Dermis microvascular lymphatic vessel endothelial cell (primary cell): ENCODE results near the gene MAVS. TPM values are rescaled to one million over a fixed set of nuclear protein-coding genes. Genes with fewer than 3 reads are reported as not detected.
A peak's percentile ranks its signal among the peaks of the same experiment; 100 is the strongest.
"Not testable (repeated sequence)": the region's sequence is repeated elsewhere in the genome, so short reads cannot be mapped to it uniquely, and the experiment has no call there.

Source experiments
- DNase-seq, 2 donors: peaks; one replicate each; pipeline versions ENCODE4 v3.0.0 to v3.0.0-alpha.2; 2010; ENCODE audit warnings: low read depth in 2 of 2
- total RNA-seq: library from RNA; depleted of rRNA; stranded (reverse); fragments of >200 nt; gene quantifications from 2 replicates; pipeline ENCODE4 v1.2.1, GENCODE V29; 2014

MAVS gene
- total RNA-seq, 1 donor from 2014 or later: 14.5 TPM

DNA sequence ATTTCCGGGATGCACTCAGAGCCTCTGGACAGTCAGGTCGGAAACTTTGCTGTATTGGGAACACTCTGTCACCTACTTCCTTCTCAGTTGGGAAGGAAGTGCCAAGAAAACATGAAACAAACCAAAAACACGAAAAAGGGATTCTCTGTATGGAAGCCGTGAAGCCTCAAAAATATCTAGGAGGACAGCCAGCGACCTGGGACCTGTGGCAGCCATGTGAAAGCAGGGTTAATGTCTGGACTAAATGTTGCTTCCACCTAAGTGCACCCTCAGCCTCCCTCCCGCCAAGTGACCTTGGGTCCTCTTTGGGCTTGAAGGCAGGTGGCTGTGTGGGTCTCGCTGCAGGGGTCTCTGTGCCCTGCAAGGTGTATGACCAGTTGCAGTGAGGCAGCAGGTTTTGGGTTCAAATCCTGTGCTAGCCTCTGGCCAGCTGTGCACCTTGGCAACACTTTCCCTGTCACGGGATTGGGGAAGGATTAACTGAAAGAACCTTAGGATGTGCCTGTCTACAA is 851 bp downstream of the MAVS start:
- DNase-seq: peak in 1 of 2 donors; percentile 10

DNA sequence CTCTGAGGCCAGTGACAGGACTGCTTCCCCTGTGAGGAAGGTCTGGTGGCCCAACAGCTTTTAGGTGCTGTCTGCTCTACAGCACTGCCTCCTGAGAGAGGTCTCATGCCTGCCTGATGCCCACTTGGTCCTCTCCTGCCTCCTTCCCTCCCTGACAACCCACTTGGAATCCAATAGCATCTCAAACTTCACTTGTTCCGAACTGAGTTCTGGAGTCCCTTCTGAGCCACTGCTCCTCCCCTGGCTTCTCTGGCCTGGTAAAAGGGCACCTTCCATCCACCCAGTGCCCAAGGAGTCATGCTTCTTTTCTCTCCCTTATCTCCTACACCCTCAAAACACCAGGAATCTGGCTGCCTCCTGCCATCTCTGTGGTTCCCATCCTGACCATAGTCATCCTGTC is 1.9 kb downstream of the MAVS start:
- DNase-seq: no peak

DNA sequence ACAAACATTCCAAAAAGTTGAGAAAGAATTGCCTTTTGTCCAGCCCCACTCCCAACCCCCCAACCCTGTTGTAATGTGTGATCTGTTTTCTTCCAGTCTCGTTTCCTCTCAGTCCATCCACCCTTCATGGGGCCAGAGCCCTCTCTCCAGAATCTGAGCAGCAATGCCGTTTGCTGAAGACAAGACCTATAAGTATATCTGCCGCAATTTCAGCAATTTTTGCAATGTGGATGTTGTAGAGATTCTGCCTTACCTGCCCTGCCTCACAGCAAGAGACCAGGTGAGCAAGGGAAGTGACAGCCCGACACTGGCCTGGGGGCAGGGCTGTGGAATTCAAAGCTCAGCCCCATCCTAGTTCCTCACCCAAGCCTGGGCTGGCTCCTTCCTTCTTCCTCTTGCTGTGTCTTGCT is 7.8 kb downstream of the MAVS start:
- no peak for DNase-seq

DNA sequence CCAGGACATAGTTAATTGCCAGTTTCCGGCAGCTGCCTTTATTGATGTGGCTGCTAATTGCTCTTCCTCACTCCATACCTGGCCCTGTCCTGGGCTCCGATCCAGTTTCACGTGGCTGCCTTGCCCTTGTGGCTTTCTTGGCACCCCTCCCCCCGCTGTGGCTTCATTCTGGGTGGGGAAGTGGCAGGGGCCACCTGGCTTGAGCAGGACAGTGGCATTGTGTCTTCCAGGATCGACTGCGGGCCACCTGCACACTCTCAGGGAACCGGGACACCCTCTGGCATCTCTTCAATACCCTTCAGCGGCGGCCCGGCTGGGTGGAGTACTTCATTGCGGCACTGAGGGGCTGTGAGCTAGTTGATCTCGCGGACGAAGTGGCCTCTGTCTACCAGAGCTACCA is 10.8 kb downstream of the MAVS start:
- no peak for DNase-seq

DNA sequence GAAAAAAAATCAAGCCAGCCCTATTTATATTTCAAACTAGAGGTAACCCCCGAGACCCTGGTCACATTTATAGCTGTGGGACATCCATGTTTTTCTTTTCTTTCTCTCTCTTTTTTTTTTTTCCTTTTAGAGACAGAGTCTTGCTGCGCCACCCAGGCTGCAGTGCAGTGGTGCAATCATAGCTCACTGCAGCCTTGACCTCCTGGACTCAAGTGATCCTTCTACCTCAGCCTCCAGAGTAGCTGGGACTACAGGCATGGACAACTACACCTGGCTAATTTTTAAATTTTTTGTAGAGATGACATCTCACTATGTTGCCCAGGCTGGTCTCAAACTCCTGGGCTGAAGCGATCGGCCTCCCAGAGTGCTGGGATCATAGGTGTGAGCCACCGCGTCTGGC is 12.1 kb downstream of the MAVS start:
- DNase-seq: no peak

DNA sequence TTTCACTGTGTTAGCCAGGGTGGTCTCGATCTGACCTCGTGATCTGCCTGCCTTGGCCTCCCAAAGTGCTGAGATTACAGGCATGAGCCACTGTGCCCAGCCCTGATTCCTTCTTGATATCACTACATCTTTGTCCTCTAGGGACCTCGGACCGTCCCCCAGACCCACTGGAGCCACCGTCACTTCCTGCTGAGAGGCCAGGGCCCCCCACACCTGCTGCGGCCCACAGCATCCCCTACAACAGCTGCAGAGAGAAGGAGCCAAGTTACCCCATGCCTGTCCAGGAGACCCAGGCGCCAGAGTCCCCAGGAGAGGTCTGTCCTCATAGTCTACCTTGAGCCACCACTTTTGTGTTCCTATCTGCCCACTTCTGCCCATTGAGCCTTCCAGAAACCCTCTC is 14.6 kb downstream of the MAVS start:
- no peak for DNase-seq

DNA sequence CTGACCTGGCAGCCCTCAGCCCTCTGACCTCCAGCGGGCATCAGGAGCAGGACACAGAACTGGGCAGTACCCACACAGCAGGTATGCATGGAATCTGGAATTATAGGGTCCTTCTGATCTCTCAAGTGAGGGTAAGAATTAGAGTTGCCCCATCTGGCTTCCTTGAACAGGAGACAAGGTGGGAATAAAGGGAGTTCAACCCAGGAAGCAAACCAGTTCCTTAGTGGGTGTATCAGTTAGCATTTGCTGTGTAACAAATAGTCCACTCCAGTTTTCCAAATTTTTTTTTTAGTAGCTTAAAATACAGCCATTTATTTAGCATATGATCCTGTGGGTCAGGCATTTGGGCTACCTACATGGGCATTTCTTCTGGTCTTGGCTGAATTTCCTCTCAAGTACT is 15.7 kb downstream of the MAVS start:
- no peak for DNase-seq

DNA sequence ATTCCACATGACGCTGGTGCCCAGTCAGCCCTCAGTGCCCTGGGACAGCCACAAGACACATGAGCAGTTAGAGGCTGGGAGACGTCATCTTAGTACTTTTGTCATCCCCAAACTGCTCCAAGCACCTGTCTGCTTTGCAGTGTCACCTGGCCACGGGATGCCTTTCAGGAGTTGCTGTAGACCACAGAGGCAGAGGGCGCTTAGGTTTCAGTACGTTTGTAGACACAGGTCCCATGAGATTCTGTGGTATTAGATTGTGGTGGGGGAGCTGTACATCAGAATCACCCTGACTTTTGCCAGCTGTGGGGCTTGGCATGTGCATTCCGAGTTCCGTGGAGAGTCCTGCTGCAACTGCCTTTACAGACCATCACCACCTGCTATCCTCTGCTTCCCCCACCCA is 16.7 kb downstream of the MAVS start:
- no peak for DNase-seq

DNA sequence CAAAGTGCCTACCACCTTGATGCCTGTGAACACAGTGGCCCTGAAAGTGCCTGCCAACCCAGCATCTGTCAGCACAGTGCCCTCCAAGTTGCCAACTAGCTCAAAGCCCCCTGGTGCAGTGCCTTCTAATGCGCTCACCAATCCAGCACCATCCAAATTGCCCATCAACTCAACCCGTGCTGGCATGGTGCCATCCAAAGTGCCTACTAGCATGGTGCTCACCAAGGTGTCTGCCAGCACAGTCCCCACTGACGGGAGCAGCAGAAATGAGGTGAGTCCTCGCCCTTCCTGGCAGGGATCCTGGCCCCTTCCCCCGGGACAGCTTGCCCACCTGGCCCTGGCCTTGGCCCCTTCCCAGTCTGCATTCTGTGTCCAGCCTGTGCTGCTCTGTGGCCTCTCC is 17.9 kb downstream of the MAVS start:
- no peak for DNase-seq

DNA sequence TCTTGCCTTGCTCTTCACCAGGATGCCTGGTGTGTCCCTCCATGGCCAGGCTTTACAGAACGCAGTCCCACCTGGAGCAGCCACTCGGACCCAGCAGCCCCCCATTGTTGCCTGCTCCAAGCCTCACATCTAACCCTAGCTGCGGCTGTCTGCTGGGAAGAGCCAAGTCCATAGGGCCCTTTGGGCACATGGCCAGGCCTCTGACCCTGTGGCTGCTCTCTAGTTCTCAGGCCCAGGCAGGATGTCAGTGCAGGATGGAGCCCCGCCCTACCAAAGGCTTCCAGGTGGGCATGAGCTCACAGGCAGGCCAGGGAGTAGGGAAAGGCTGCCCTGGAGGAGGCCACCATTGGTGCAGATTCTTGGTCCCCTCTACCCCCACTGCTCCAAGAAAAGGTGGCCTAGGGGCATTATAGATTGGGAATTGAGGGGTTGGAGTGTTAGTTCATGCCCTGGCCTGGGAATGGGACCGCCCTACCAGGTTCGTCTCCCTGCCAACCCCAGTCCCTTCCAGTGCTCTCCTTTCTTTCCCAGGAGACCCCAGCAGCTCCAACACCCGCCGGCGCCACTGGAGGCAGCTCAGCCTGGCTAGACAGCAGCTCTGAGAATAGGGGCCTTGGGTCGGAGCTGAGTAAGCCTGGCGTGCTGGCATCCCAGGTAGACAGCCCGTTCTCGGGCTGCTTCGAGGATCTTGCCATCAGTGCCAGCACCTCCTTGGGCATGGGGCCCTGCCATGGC is 18.7 kb downstream of the MAVS start:
- DNase-seq: no peak

DNA sequence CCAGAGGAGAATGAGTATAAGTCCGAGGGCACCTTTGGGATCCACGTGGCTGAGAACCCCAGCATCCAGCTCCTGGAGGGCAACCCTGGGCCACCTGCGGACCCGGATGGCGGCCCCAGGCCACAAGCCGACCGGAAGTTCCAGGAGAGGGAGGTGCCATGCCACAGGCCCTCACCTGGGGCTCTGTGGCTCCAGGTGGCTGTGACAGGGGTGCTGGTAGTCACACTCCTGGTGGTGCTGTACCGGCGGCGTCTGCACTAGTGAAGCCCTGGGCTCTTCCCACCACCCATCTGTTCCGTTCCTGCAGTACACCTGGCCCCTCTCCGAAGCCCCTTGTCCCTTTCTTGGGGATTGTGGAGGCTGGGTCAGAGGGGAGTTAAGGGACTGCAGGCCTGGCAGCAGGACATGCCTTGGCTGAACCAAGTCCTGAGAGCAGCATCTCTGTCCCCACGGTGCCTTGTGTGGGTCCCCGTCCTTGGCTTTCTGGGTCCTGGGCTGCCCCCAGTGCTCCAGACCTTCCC is 19.3 kb downstream of the MAVS start:
- DNase-seq: no peak

DNA sequence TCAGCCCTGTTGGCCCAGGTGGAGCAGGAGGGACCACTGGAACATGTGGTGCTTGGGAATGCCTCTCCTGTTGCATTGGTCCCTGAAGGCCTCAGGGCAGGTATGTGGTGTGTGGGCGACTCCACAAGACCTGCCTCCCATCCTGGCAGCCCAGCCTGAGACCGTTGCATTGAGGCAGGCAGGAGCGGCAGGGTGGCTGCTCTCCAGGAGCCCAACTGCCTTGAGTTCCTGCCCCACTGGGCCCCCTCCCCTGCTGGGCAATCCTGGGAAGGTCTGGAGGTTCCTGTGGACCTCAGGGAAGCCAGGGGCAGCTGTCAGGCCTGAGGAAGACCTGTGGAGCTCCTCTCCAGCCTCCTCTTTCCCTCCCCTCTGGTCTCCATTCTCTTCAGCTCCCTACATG is 19.8 kb downstream of the MAVS start:
- no peak for DNase-seq

DNA sequence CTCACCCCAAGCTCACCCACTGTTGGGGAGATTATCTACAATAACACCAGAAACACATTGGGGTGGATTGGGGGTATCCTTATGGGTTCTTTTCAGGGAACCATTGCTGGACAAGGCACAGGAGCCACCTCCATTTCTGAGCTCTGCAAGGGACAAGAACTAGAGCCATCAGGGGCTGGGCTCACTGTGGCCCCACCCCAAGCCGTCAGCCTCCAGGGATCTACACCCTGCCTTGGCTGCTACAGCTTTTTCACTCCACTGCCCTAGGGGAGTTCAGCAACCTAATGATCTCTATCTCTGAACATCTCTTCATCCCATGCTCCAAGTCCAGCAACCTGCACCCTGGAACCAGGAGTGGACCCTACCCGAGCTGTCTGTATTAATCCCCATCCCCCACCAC is 21.2 kb downstream of the MAVS start:
- no peak for DNase-seq

DNA sequence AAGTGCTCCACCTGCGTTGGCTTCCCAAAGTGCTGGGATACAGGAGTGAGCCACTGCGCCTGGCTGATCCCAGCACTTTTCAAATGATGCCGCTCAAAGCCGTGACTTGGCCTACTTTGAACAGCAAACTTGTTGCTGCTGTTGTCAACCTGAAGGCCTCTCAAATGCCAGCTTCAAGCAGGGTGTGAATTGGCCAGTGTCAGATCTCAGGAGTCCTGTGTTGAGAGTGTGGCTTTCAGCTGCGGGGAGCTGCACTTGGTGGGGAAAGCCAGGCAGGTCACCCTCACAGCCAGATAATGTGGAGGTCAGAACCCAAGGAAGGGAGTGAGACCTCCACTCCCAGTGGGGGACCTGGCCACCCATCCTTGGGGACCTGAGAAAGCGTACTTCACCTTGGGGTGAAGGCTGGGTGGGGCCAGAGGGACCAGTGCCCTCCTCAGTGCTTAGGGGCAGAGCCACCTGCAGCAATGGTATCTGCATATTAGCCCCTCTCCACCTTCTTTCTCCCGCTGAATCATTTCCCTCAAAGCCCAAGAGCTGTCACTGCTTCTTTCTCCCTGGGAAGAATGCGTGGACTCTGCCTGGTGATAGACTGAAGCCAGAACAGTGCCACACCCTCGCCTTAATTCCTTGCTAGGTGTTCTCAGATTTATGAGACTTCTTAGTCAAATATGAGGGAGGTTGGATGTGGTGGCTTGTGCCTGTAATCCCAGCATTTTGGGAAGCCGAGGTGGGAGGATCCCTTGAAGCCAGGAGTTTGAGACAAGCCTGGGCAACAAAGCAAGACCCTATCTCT is 23.4 kb downstream of the MAVS start:
- DNase-seq: no peak

DNA sequence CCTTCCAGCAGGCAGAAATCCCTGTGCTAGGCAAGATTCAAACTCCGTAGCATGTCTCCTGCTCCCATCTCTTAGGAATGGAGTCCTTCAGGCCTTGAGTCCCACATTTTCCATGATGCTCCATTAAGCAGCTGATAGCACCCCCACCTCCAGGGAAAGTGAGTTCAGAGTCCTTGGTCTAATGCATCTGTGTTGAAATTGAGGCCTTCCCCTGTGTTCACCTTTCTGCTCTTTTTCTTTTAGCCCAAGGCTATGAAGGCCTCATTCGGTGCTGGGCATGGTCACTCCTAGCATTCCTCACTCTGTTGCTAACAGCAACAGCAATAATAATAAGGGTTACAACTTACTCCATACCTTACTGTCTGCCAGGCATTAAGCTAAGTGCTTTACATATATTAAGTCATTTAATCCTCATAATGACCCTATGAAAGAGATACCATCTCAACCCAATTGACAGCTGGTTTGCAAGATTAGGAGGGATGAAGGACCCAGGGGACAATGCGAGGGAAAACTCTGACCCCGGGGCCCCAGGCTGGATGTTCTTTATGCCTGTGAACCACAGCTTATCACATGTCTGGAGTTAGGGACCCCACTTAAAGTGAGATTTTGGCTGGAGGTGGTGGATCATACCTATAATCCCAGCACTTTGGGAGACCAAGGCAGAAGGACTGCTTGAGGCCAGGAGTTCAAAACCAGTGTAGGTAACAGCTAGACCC is 25.1 kb downstream of the MAVS start:
- DNase-seq: no peak

DNA sequence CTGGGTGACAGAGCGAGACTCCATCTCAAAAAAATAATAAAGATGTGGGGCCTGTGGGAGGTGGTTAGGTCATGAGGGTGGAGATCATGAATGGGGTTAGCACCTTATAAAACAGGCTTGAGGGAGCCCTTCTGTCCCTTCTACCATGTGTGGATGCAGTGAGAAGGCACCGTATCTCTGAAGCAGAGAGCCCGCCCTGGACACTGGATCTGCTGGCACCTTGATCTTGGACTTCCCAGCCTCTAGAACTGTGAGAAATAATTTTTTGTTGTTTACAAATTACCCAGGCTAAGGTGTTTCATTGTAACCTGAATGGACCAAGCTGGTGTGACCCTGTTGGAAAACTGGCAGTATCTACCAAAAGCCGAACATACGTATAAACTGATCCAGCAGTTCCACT is 26.9 kb downstream of the MAVS start:
- no peak for DNase-seq

DNA sequence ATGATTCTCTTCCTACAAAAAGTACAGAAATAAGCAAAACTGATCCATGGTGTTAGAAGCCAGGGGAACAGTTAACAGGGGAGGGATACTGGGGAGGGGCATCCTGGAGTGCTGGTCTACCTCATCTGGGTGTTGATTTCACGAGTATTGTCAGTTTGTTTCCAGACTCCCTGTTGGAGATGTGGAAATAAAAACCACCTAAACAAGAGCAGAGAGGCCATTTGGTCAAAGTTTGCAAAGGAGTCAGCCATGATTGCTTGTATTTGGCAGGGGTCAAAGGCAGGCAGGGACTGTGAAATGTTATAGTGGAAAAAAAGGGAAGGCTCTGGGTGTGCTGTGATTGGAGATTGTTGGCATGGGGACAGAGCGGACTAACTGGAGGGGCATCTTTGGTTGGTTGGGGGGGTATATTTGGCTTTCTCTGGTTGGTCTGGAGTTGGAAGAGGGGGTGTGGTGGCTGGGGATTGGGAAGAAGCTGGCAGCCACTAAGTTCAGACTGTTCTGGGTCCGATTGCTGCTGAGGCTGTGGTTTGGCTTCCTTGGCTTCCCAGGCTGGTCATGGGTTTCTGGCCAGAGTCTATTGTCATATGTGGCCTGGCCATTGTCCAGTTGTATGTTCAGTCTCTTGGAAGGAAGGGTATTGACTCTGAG is 27.7 kb downstream of the MAVS start:
- no peak for DNase-seq

DNA sequence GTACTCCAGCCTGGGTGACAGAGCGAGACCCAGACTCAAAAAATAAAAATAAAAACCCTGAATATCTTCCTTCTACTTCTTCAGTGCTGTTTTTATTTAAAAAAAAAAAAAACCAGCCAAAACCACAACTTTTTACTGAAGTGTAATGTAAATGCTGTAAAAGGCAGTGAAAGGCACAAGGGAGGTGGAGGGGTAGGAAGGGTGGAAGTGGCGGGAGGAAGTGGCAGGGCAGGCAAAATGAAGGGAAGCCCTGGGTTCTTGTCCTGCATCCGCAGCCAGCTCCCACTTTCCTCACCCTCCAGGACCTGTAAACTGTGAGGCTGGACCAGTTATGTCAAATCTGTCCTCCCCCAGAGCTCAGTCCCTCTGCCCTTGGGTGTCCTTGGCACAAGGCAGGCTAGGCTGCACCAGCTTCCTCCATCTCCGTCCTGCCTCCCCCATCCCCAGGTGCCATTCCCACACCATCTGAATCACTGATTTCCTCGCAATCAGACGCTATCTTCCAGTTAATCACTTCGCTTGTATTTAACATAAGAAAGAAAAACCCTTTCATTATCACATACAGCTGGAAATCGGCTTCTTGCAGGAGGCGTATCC is 28.8 kb downstream of the MAVS start:
- DNase-seq: no peak

DNA sequence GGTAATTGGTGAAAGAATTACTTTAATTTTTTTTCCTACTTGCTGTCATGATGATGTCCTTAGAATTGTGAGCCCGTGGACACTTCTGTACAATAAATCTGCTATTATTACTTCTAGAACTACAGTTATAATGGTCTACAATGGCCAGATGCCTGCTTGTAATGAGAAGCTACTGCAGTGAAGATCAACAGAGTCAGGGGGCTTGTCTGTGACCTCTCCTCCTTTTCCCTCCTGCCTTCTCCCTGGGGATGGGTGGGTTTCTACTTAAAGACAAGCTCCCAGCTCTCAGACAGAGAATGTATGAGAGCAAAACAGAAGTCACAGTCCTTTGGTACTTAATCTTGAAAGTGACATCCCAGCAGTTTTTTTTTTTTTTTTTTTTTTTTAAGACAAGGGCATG is 29.4 kb downstream of the MAVS start:
- no peak for DNase-seq

DNA sequence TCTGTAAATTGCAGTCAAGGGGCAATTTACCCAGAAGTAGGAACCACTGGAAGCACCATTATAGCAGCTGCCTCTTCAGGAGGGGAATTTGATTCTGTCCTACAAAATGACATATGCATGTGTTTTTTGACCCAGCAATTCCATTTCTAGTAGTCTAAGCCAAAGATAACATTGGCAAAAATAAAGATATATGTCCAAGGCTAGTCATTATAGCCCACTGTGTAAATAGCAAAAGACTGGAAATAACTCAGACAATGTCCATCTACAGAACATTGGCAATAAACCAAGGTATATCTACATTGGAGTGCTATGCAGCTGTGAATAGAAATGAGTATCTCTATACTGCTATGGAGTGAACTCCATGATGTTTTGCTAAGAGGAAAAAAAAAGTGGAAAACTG is 30.0 kb downstream of the MAVS start:
- peak; percentile 15 to 74 for DNase-seq

DNA sequence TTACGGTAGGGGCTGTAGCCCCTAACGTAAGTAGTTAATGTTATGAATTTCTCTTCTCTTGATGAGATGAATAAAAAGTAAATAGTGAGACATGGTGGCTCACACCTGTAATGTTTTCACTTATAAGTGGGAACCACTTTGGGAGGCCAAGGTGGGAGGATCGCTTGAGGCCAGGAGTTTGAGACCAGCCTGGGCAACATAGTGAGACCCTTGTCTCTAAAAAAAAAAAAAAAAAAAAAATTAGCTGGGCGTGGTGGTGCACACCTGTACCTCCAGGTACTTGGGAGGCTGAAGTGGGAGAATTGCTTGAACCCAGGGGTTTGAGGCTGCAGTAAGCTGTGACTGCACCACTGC is 32.3 kb downstream of the MAVS start:
- DNase-seq: not testable (repeated sequence)
